Tibial nerve (tissue), 4 donors: ENCODE results near the gene NECAP2. TPM values are rescaled to one million over a fixed set of nuclear protein-coding genes. Genes with fewer than 3 reads are reported as not detected.
A peak's percentile ranks its signal among the peaks of the same experiment; 100 is the strongest.

Source experiments
- DNase-seq, 2 donors: peaks; one replicate each; pipeline ENCODE4 v3.0.0-alpha.2; 2019; ENCODE audit warnings: low spot score in 2 of 2
- H3K27ac ChIP-seq, 4 donors: fragments of 200-600 bp; sonication (generic) in 3 of 4; one replicate each; pipeline ENCODE4 v1.5.1; 2017 to 2019; ENCODE audit warnings: mild to moderate bottlenecking in 1 of 4
- H3K27me3 ChIP-seq, 2 donors: fragments of 200-600 bp; sonication (generic) in 1 of 2; one replicate each; pipeline versions ENCODE4 v1.5.1 to v1.6.0; 2017 to 2019
- H3K36me3 ChIP-seq, 3 donors: fragments of 200-600 bp; sonication (generic); one replicate each; pipeline ENCODE4 v1.5.1; 2018 to 2019
- H3K4me1 ChIP-seq, 4 donors: fragments of 200-600 bp; sonication (generic) in 3 of 4; one replicate each; pipeline ENCODE4 v1.5.1; 2017 to 2019
- H3K4me3 ChIP-seq, 4 donors: fragments of 200-600 bp; sonication (generic) in 3 of 4; one replicate each; pipeline ENCODE4 v1.5.1; 2017 to 2019; ENCODE audit warnings: mild to moderate bottlenecking in 1 of 4, moderate library complexity in 1 of 4
- H3K9me3 ChIP-seq, 4 donors: fragments of 200-600 bp; sonication (generic) in 3 of 4; one replicate each; pipeline ENCODE4 v1.5.1; 2017 to 2019
- CTCF ChIP-seq, 5 experiments: fragments of 200-600 bp in 3 of 5; fragments of 450-650 bp in 2 of 5; sonication (generic) in 3 of 5; IDR thresholded peaks; one replicate each; pipeline ENCODE4 v1.5.1; 2016 to 2019; ENCODE audit warnings: antibody characterized with exemption in 5 of 5, mild to moderate bottlenecking in 3 of 5, moderate library complexity in 2 of 5
- EP300 ChIP-seq, 2 donors: sonication (generic); formaldehyde crosslinking; IDR thresholded peaks; one replicate each; pipeline ENCODE4 v1.6.1; 2017; ENCODE audit warnings: antibody characterized with exemption in 2 of 2, mild to moderate bottlenecking in 1 of 2
- POLR2A ChIP-seq, 2 donors: fragments of 450-650 bp; IDR thresholded peaks; one replicate each; pipeline ENCODE4 v1.6.1; 2017; ENCODE audit warnings: antibody characterized with exemption in 2 of 2, mild to moderate bottlenecking in 2 of 2, moderate library complexity in 2 of 2
- WGBS, 2 donors: methylation state at CpG; one replicate each; pipeline ENCODE4 v1.1.5; 2018; 5-methylcytosine and 5-hydroxymethylcytosine counted together
- total RNA-seq, 4 donors: library from RNA; depleted of rRNA; stranded (reverse); fragments of >200 nt; gene quantifications; one replicate each; pipeline ENCODE4 v1.1.0, GENCODE V29; 2016

NECAP2 gene
- total RNA-seq, 4 donors from 2014 or later = 49.4 to 57.9 (median 54.1) TPM

GRCh38 chr1:16438516-16438915 is 2.0 kb upstream of the NECAP2 start:
- TF ChIP-seq POLR2A (IDR thresholded peaks at IDR 0.05) (no peak), CTCF (IDR thresholded peaks at IDR 0.05) (no peak), EP300 (IDR thresholded peaks at IDR 0.05) (no peak)
- Histone ChIP-seq H3K9me3 (no peaks in the 10 kb centered on the region), H3K36me3 (peaks cover 0 to 3% (median 0%) of the 10 kb centered on the region in 3 donors), H3K4me1 (peaks cover 0 to 30% (median 23%) of the 10 kb centered on the region in 4 donors), H3K27ac (no peak overlapping the region), H3K27me3 (no peaks in the 10 kb centered on the region), H3K4me3 (no peak overlapping the region)
- WGBS, 2 donors = 91 to 97% methylated on average over 2 of the region's 2 CpGs
- no peak for DNase-seq

- no peaks in the 10 kb centered on the region for H3K27me3 ChIP-seq
- no peak for TF ChIP-seq POLR2A (IDR thresholded peaks at IDR 0.05)
- no peak for TF ChIP-seq EP300 (IDR thresholded peaks at IDR 0.05)
- TF ChIP-seq CTCF (IDR thresholded peaks at IDR 0.05) = no peak
- WGBS, 2 donors = 75 to 78% methylated on average over 2 of the region's 2 CpGs
- no peak for DNase-seq
- no peaks in the 10 kb centered on the region for H3K9me3 ChIP-seq
- no peak overlapping the region for H3K27ac ChIP-seq
- H3K4me1 ChIP-seq = peaks cover 0 to 35% (median 27%) of the 10 kb centered on the region in 4 donors
- peaks cover 0 to 7% (median 0%) of the 10 kb centered on the region in 3 donors for H3K36me3 ChIP-seq
- no peak overlapping the region for H3K4me3 ChIP-seq
Measured at GRCh38 chr1:16438924-16439323, 1.6 kb upstream of the NECAP2 start.

- Histone ChIP-seq H3K9me3 (no peaks in the 10 kb centered on the region), H3K4me3 (peak overlapping the region; percentile 76 to 93 (median 86)), H3K36me3 (peaks cover 0 to 19% (median 1%) of the 10 kb centered on the region in 3 donors), H3K4me1 (peaks cover 0 to 46% (median 28%) of the 10 kb centered on the region in 4 donors), H3K27me3 (no peaks in the 10 kb centered on the region), H3K27ac (peak overlapping the region; percentile 76 to 86 (median 82))
- TF ChIP-seq EP300 (IDR thresholded peaks at IDR 0.05) (no peak), CTCF (IDR thresholded peaks at IDR 0.05) (no peak), POLR2A (IDR thresholded peaks at IDR 0.05) (no peak)
- whole genome bisulfite sequencing, 2 donors = 34 to 39% methylated on average over 7 of the region's 7 CpGs
- DNase-seq = no peak
Measured at GRCh38 chr1:16440131-16440469, 424 bp upstream of the NECAP2 start.

GRCh38 chr1:16441282-16441665 is 750 bp downstream of the NECAP2 start:
- WGBS, 2 donors = 2% methylated on average over 12 of the region's 12 CpGs
- H3K27ac ChIP-seq = peak overlapping the region; percentile 76 to 86 (median 82)
- no peaks in the 10 kb centered on the region for H3K9me3 ChIP-seq
- TF ChIP-seq POLR2A (IDR thresholded peaks at IDR 0.05) = no peak
- no peak for TF ChIP-seq CTCF (IDR thresholded peaks at IDR 0.05)
- H3K36me3 ChIP-seq = peaks cover 0 to 31% (median 10%) of the 10 kb centered on the region in 3 donors
- peak overlapping the region; percentile 76 to 93 (median 86) for H3K4me3 ChIP-seq
- no peak for DNase-seq
- H3K27me3 ChIP-seq = no peaks in the 10 kb centered on the region
- H3K4me1 ChIP-seq = peaks cover 0 to 48% (median 28%) of the 10 kb centered on the region in 4 donors

- H3K36me3 ChIP-seq = peaks cover 0 to 40% (median 10%) of the 10 kb centered on the region in 3 donors
- WGBS, 2 donors = 90 to 92% methylated on average over 7 of the region's 7 CpGs
- no peaks in the 10 kb centered on the region for H3K27me3 ChIP-seq
- H3K4me3 ChIP-seq = no peak overlapping the region
- TF ChIP-seq CTCF (IDR thresholded peaks at IDR 0.05) = no peak
- no peak for TF ChIP-seq EP300 (IDR thresholded peaks at IDR 0.05)
- no peak for TF ChIP-seq POLR2A (IDR thresholded peaks at IDR 0.05)
- no peak overlapping the region for H3K27ac ChIP-seq
- DNase-seq = no peak
- H3K9me3 ChIP-seq = no peaks in the 10 kb centered on the region
- peaks cover 0 to 48% (median 28%) of the 10 kb centered on the region in 4 donors for H3K4me1 ChIP-seq
Measured at GRCh38 chr1:16442265-16442664, 1.7 kb downstream of the NECAP2 start.
